H9 (cell line): ENCODE results near the gene HOMER1. TPM values are rescaled to one million over a fixed set of nuclear protein-coding genes. Genes with fewer than 3 reads are reported as not detected.

Source experiments
- DNase-seq: peaks from one replicate; pipeline ENCODE4 v3.0.0-alpha.2; 2017
- H2AFZ ChIP-seq: one replicate; pipeline ENCODE4 v1.6.1; 2013; ENCODE audit warnings: mild to moderate bottlenecking, low read length, control low read depth, moderate library complexity
- H2AK5ac ChIP-seq: 2 replicates; pipeline ENCODE4 v1.6.1; 2013; ENCODE audit warnings: low read length, control low read depth, mixed read lengths; ENCODE audit not compliant: insufficient read length
- H2BK120ac ChIP-seq: one replicate; pipeline ENCODE4 v1.6.1; 2013; ENCODE audit warnings: low read depth, mild to moderate bottlenecking, low read length, control low read depth, inconsistent platforms; ENCODE audit not compliant: poor library complexity, severe bottlenecking
- H2BK12ac ChIP-seq: 2 replicates; pipeline ENCODE4 v1.6.1; 2013; ENCODE audit warnings: low read length, control low read depth, mixed read lengths, low read depth; ENCODE audit not compliant: insufficient read length
- H2BK15ac ChIP-seq: 2 replicates; pipeline ENCODE4 v1.6.1; 2013; ENCODE audit warnings: low read depth, low read length, control low read depth
- H2BK20ac ChIP-seq: one replicate; pipeline ENCODE4 v1.6.1; 2013; ENCODE audit warnings: low read depth, mild to moderate bottlenecking, low read length, control low read depth, inconsistent platforms; ENCODE audit not compliant: poor library complexity, severe bottlenecking
- H2BK5ac ChIP-seq: 2 replicates; pipeline ENCODE4 v1.6.1; 2013; ENCODE audit warnings: low read length, control low read depth, mixed read lengths; ENCODE audit not compliant: insufficient read length
- H3K14ac ChIP-seq: 2 replicates; pipeline ENCODE4 v1.6.1; 2013; ENCODE audit warnings: low read length, control low read depth; ENCODE audit not compliant: insufficient read depth
- H3K18ac ChIP-seq: 2 replicates; pipeline ENCODE4 v1.6.1; 2013; ENCODE audit warnings: low read depth, mild to moderate bottlenecking, mixed read lengths, low read length, control low read depth; ENCODE audit not compliant: insufficient read length
- H3K23ac ChIP-seq: 2 replicates; pipeline ENCODE4 v1.6.1; 2013; ENCODE audit warnings: low read length, control low read depth, mixed read lengths, low read depth; ENCODE audit not compliant: insufficient read length
- H3K23me2 ChIP-seq: 2 replicates; pipeline ENCODE4 v1.6.1; 2013; ENCODE audit warnings: low read depth, mild to moderate bottlenecking, mixed read lengths, low read length, control low read depth; ENCODE audit not compliant: insufficient read length, poor library complexity, severe bottlenecking
- H3K27ac ChIP-seq: 2 replicates; pipeline ENCODE4 v1.5.1; 2013; ENCODE audit warnings: low read length, control low read depth, mixed read lengths, low read depth; ENCODE audit not compliant: insufficient read length
- H3K27me3 ChIP-seq: 2 replicates; pipeline ENCODE4 v1.6.1; 2013; ENCODE audit warnings: low read length, control low read depth, inconsistent platforms; ENCODE audit not compliant: insufficient read depth
- H3K4ac ChIP-seq: 2 replicates; pipeline ENCODE4 v1.6.1; 2013; ENCODE audit warnings: low read depth, mild to moderate bottlenecking, control low read depth, inconsistent platforms, low read length, moderate library complexity
- H3K4me1 ChIP-seq: 2 replicates; pipeline ENCODE4 v1.6.1; 2013; ENCODE audit warnings: low read length, control low read depth, inconsistent platforms; ENCODE audit not compliant: insufficient read depth
- H3K4me2 ChIP-seq: 2 replicates; pipeline ENCODE4 v1.6.1; 2013; ENCODE audit warnings: low read length, control low read depth, mixed read lengths; ENCODE audit not compliant: insufficient read length, insufficient read depth
- H3K56ac ChIP-seq: 2 replicates; pipeline ENCODE4 v1.6.1; 2013; ENCODE audit warnings: low read depth, mild to moderate bottlenecking, mixed read lengths, low read length, control low read depth; ENCODE audit not compliant: insufficient read length
- H3K79me1 ChIP-seq: 2 replicates; pipeline ENCODE4 v1.6.1; 2013; ENCODE audit warnings: low read depth, mild to moderate bottlenecking, moderate library complexity, low read length, control low read depth, inconsistent platforms; ENCODE audit not compliant: insufficient read depth, poor library complexity, severe bottlenecking
- H3K79me2 ChIP-seq: 2 replicates; pipeline ENCODE4 v1.6.1; 2013; ENCODE audit warnings: low read length, control low read depth, inconsistent platforms; ENCODE audit not compliant: insufficient read depth
- H3K9ac ChIP-seq: 2 replicates; pipeline ENCODE4 v1.6.1; 2013; ENCODE audit warnings: low read length, control low read depth, mixed read lengths; ENCODE audit not compliant: insufficient read length; ENCODE audit errors: extremely low read depth
- H3K9me3 ChIP-seq: one replicate; pipeline ENCODE4 v1.6.1; 2013; ENCODE audit warnings: low read depth, low read length, inconsistent platforms; ENCODE audit not compliant: control insufficient read depth
- H3T11ph ChIP-seq: one replicate; pipeline ENCODE4 v1.6.1; 2013; ENCODE audit warnings: mild to moderate bottlenecking, low read length, control low read depth, inconsistent platforms
- H4K20me1 ChIP-seq: one replicate; pipeline ENCODE4 v1.6.1; 2013; ENCODE audit not compliant: control insufficient read depth, insufficient read length, insufficient read depth
- H4K5ac ChIP-seq: 2 replicates; pipeline ENCODE4 v1.6.1; 2013; ENCODE audit warnings: low read depth, mild to moderate bottlenecking, mixed read lengths, low read length, control low read depth; ENCODE audit not compliant: insufficient read length
- H4K8ac ChIP-seq: replicated peaks from 2 replicates; pipeline ENCODE4 v1.6.1; 2013; ENCODE audit warnings: low read length, control low read depth, mixed read lengths, low read depth; ENCODE audit not compliant: insufficient read length
- H4K91ac ChIP-seq: 2 replicates; pipeline ENCODE4 v1.6.1; 2013; ENCODE audit warnings: low read depth, mild to moderate bottlenecking, moderate library complexity, mixed read lengths, low read length, control low read depth; ENCODE audit not compliant: insufficient read length
- H3K27ac Mint-ChIP-seq, 3 experiments: 2 replicates in 2 of 3; 3 replicates in 1 of 3; pipeline ENCODE4 v1.8.0; 2020 to 2021; ENCODE audit warnings: mixed read lengths in 3 of 3, mild to moderate bottlenecking in 1 of 3, moderate library complexity in 1 of 3
- H3K27me3 Mint-ChIP-seq: 2 replicates; pipeline ENCODE4 v1.8.0; 2021; ENCODE audit warnings: low read depth, mild to moderate bottlenecking, moderate library complexity, mixed read lengths
- H3K36me3 Mint-ChIP-seq, 3 experiments: 2 replicates in 2 of 3; 3 replicates in 1 of 3; pipeline ENCODE4 v1.8.0; 2020 to 2021; ENCODE audit warnings: low read depth in 3 of 3, mixed read lengths in 3 of 3; ENCODE audit not compliant: insufficient read depth in 1 of 3
- H3K4me1 Mint-ChIP-seq, 2 experiments: 2 replicates each; pipeline ENCODE4 v1.8.0; 2020; ENCODE audit warnings: mixed read lengths in 2 of 2
- H3K4me3 Mint-ChIP-seq, 2 experiments: 2 replicates in 1 of 2; 3 replicates in 1 of 2; pipeline ENCODE4 v1.8.0; 2020 to 2021; ENCODE audit warnings: mild to moderate bottlenecking in 2 of 2, mixed read lengths in 2 of 2, moderate library complexity in 1 of 2
- H3K9me3 Mint-ChIP-seq, 2 experiments: 2 replicates in 1 of 2; 3 replicates in 1 of 2; pipeline ENCODE4 v1.8.0; 2020; ENCODE audit warnings: mild to moderate bottlenecking in 2 of 2, mixed read lengths in 2 of 2, moderate library complexity in 1 of 2
- CTCF ChIP-seq: fragments of 200-600 bp; sonication (generic); conservative IDR thresholded peaks from 3 replicates; pipeline ENCODE4 v1.8.0; 2021; ENCODE audit warnings: antibody characterized with exemption, mild to moderate bottlenecking
- WGBS: extraction: QIAGEN DNeasy Blood & Tissue Kit; methylation state at CpG from one replicate; pipeline ENCODE4 v1.1.7; 2013; ENCODE audit warnings: missing lambda C conversion rate, low lambda C conversion rate, mixed read lengths; ENCODE audit not compliant: insufficient read length; ENCODE audit errors: extremely low coverage; 5-methylcytosine and 5-hydroxymethylcytosine counted together
- total RNA-seq: library from RNA; stranded (reverse); gene quantifications from 2 replicates; pipeline ENCODE4 v1.2.1, GENCODE V29; 2021

HOMER1 gene
- total RNA-seq, 1 experiment from 2014 or later, result 39.5 TPM

GRCh38 chr5:79418276-79418675, 95.7 kb downstream of the HOMER1 start:
- Mint-ChIP-seq H3K4me1 (peaks cover 3% of the 10 kb centered on the region in 2 experiments; a peak in 1 of 4 replicates), H3K36me3 (peaks cover 0 to 4% (median 0%) of the 10 kb centered on the region in 3 experiments; a peak in 1 of 7 replicates), H3K4me3 (no peak overlapping the region), H3K27ac (no peak overlapping the region), H3K9me3 (no peaks in the 10 kb centered on the region), H3K27me3 (no peaks in the 10 kb centered on the region)
- no peak overlapping the region for H2AFZ ChIP-seq
- no peak overlapping the region for H3T11ph ChIP-seq
- H3K18ac ChIP-seq, result no peak overlapping the region
- H3K27ac ChIP-seq, result no peak overlapping the region
- H3K4ac ChIP-seq, result no peak overlapping the region
- no peaks in the 10 kb centered on the region for H3K9me3 ChIP-seq
- no peak overlapping the region for H2BK15ac ChIP-seq
- no peak overlapping the region for H2BK120ac ChIP-seq
- no peaks in the 10 kb centered on the region for H3K4me1 ChIP-seq
- H2BK20ac ChIP-seq, result no peak overlapping the region
- no peak overlapping the region for H2BK5ac ChIP-seq
- no peak overlapping the region for H3K23ac ChIP-seq
- no peaks in the 10 kb centered on the region for H3K27me3 ChIP-seq
- H4K8ac ChIP-seq, result no peak overlapping the region
- no peak overlapping the region for H4K5ac ChIP-seq
- no peaks in the 10 kb centered on the region for H3K79me2 ChIP-seq
- no peak overlapping the region for H4K91ac ChIP-seq
- H3K4me2 ChIP-seq, result no peak overlapping the region
- H3K14ac ChIP-seq, result no peak overlapping the region
- no peak overlapping the region for H3K9ac ChIP-seq
- DNase-seq, result no peak
- no peaks in the 10 kb centered on the region for H4K20me1 ChIP-seq
- H2AK5ac ChIP-seq, result no peak overlapping the region
- H3K56ac ChIP-seq, result no peak overlapping the region
- WGBS, result no CpG with 5 or more reads among the region's 5 CpGs
- TF ChIP-seq CTCF, result no peak
- H2BK12ac ChIP-seq, result no peak overlapping the region
- no peaks in the 10 kb centered on the region for H3K23me2 ChIP-seq
- H3K79me1 ChIP-seq, result no peaks in the 10 kb centered on the region
